WTC11 (cell line): Measurements from ENCODE around the gene CCDC127.

Source experiments
- ELF4 ChIP-seq: sonication (generic); formaldehyde crosslinking; IDR thresholded peaks from 2 replicates; pipeline ENCODE4 v1.8.1; 2022; ENCODE audit warnings: low read depth, mild to moderate bottlenecking, moderate library complexity, missing genetic modification reagents
- NFYB ChIP-seq: sonication (generic); formaldehyde crosslinking; conservative IDR thresholded peaks from 2 replicates; pipeline ENCODE4 v1.8.0; 2022; ENCODE audit warnings: low read depth, missing genetic modification reagents
- NR1H2 ChIP-seq: sonication (generic); formaldehyde crosslinking; IDR thresholded peaks from 2 replicates; pipeline ENCODE4 v1.9.0; 2021; ENCODE audit warnings: mild to moderate bottlenecking, moderate library complexity, missing genetic modification reagents
- ZNF121 ChIP-seq: sonication (generic); formaldehyde crosslinking; IDR thresholded peaks from 2 replicates; pipeline ENCODE4 v1.8.0; 2023; ENCODE audit warnings: missing genetic modification reagents
- TF ChIP-seq, protein P1 (sequence below): fragments of 200-600 bp; IDR thresholded peaks from 2 replicates; pipeline ENCODE4 v1.8.0; 2022; ENCODE audit warnings: antibody characterized with exemption
- TF ChIP-seq, protein P2 (sequence below): sonication (generic); formaldehyde crosslinking; conservative IDR thresholded peaks from 2 replicates; pipeline ENCODE4 v1.8.1; 2022; ENCODE audit warnings: mild to moderate bottlenecking, missing genetic modification reagents

DNA sequence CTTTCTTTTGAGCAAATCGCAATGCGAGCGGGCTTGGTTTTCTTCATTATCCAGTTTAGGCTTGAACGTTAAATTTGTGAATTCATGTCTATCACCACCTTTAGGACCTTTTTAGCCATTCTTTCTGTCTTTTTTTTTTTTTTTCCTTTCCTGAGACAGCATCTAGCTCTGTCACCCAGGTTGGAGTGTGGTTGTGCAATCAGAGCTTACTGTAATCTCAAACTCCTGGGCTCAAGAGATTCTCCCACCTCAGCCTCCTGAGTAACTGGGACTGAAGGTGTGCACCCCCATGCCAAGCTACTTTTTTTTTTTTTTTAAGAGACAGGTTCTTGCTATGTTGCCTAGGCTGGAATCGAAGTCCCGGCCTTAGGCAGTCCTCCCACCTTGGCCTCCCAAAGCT, 65.9 kb downstream of the CCDC127 start:
- TF ChIP-seq, protein P1, sequence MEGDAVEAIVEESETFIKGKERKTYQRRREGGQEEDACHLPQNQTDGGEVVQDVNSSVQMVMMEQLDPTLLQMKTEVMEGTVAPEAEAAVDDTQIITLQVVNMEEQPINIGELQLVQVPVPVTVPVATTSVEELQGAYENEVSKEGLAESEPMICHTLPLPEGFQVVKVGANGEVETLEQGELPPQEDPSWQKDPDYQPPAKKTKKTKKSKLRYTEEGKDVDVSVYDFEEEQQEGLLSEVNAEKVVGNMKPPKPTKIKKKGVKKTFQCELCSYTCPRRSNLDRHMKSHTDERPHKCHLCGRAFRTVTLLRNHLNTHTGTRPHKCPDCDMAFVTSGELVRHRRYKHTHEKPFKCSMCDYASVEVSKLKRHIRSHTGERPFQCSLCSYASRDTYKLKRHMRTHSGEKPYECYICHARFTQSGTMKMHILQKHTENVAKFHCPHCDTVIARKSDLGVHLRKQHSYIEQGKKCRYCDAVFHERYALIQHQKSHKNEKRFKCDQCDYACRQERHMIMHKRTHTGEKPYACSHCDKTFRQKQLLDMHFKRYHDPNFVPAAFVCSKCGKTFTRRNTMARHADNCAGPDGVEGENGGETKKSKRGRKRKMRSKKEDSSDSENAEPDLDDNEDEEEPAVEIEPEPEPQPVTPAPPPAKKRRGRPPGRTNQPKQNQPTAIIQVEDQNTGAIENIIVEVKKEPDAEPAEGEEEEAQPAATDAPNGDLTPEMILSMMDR, result no peak
- TF ChIP-seq ELF4 (CRISPR knock-in tag), result no peak
- no peak for TF ChIP-seq ZNF121
- TF ChIP-seq, protein P2, sequence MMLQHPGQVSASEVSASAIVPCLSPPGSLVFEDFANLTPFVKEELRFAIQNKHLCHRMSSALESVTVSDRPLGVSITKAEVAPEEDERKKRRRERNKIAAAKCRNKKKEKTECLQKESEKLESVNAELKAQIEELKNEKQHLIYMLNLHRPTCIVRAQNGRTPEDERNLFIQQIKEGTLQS (CRISPR knock-in tag), result no peak
- TF ChIP-seq NFYB (CRISPR knock-in tag), result no peak
- TF ChIP-seq NR1H2 (CRISPR knock-in tag), result no peak
